GM21526 (cell line): ENCODE data around the gene XPA.

ENCODE experiments used
- ATAC-seq: cut with Tn5 transposase; IDR thresholded peaks from one replicate; pipeline ENCODE4 v1.9.1; 2021; ENCODE audit warnings: moderate library complexity; ENCODE audit not compliant: unreplicated experiment, low FRiP score

Gene XPA

DNA sequence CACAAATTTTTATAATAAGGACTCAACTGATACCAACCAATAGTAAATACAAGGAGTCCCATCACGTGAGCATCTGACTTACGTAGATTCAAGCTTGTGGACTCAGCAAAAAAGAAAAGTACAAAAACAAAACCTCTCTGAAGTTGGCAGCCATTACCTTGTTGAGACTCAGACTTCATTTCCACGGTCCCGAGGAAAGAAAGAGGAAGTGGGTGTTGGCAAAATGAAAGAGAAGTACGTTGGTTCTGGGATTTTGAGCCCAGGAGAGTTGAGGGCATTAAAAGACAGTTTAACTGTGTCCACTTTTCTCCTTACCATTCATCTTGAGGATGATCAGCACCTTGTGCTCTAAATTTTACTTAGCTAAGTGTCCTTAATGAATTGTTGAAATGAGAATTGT is 36.8 kb downstream of the XPA start:
- ATAC-seq: no peak

DNA sequence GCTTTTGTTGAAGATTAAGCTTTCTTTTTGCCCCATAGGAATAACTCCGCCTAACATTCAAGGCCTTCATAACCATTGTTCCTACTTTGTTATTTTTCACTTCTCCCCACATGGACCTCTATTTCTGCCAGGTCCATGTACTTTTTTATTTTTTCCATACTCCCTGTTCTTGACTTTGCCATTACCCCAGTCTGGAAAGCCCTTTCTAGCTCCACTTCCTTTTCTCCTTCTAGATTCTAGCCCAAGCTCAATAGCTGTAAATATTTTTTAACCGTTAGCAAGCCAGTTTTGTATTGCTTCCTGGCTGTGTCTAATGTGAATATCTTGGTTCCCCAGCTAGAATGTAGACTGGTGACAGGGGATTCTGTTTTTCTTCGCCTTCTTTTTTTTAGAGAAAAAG is 37.4 kb downstream of the XPA start:
- no peak for ATAC-seq

DNA sequence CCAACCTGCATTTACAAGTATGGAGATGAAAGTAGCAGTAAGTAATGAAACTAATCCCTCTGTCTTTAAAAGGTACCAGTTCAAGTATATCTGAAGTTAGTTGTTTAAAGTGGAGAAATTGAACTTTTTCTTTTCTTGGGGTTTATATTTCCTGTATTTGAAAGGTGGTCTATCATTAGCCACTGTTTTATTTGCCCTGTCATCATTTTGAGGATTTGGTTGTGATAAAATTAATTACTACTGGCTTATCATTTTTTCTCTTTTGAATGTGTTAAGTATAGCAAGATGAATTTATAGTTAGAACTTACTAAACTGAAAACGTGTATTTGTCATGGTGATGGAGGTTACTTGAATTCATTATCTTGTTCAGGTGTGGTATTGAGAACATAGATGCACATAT is 38.4 kb downstream of the XPA start:
- no peak for ATAC-seq

DNA sequence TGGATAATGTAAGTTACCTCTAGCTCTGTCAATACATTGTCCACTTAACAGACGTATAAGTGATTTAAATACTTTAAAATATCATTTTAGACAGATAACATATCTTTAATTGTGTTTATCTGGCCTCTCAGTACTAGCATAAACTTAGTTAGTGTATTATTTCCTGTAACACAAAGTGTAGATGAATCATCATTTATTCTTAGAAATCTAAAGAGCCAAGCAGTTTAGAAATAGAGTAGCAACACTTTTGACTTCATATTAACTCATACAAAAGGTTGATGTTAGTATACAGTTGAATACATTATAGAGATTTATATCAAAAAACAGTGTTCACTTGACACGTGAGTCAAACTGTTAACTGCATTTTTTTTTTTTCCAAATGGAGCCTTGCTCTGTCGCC is 45.5 kb downstream of the XPA start:
- no peak for ATAC-seq

DNA sequence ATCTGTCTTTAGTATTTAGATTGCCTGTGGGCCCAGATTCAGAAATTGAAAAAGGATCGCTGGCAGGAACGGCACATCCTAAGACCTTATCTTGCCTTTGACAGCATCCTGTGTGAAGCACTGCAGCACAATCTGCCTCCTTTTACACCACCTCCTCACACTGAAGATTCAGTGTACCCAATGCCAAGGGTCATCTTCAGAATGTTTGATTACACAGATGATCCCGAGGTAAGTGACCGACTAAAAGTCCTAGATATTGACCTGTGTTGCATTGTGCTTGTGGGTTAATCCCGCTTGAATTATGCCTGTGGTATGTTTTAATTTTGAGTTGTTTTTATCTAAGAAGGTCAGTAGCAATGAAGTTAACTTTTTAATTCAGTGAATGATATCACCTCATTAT is 49.1 kb downstream of the XPA start:
- no peak for ATAC-seq

DNA sequence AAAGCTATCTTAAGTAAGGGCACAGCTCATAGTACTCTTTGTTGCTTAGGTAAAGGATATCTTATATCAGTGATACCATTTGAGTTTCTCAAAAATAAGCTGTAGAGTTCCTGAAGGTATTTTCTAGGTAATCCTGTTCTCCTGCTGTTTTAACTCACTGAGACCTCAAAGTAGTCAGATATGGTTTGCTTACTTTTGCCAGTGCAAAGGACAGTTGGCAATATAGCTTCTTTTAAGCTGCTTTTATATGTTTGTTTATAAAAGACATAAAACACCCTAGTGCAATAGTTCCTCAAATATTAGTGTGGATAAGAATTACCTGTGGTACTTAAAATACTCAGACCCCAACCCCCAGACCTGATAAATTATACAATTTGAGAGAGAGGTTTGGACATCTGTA is 51.4 kb downstream of the XPA start:
- ATAC-seq: no peak

DNA sequence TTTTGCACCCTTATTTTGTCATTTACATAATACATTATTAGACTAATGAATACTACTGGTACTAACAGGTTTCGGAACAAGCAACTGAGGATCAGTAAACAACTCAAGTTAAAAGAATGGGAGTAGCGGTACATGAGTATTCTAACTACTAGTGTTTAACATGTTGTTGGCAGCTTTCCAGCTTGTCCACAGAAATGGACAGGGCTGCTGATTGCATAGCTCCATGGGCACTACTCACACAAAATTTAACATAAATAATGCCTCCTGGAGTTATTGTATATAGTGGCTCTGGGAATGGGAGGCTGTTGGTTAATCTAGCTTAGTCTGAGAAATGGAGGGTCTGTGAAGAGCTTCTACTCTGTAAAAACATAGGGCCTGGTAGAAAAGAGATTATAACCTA is 56.8 kb downstream of the XPA start:
- no peak for ATAC-seq

DNA sequence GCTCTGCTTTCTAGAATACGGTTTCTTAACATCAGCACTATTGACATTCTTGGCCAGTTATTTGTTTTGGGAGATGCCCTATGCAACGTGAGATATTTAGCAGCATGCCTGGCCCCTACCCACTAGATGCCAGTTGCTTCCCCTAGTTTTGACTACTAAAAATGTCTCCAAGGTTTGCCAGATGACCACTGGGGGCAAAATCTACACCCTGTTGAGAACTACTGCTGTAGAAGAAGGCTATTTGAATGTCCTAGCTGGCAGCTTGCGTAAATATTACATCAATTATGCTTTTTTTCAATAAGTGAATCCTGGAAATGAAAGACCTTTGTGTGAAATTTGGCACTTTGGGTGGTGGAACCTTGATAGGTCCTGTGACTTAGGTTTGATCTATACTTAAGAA is 58.5 kb downstream of the XPA start:
- no peak for ATAC-seq

DNA sequence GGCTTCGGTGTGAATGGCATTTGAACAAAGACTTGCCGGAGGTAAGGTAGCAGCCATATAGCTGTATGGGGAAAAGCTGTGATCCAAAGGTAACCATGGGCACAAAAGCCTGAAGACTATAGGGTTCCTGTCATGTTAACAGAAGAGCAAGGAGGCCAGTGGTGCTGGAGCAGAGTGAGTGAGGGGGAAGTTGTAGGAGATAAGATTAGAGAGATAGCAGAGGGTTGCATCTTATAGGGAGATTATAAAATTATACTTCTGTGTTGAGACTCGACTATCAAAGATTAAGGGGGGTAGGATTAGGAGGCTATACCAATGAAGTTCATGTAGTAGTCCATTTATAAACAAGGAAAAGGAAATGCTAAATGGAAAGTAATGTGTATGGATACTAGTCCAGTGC is 60.2 kb downstream of the XPA start:
- no peak for ATAC-seq

DNA sequence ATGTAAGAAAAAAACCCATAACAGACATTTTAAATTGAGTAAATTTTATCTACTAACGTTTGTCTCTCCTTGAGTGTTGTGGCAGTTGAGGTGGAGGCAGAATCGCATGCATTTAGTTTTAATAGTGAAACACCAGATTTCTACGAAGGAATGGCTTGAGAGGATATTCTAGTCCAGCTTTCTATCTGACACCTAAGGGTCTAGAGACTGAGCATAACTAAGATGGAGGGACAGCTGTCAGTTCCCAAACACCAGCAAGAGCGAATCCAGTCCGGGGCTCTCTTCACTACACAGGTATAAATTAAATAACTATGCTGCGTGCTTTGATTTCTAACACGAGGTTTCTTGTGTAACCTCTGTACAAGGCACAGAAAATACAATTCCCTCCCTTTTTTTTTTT is 62.1 kb downstream of the XPA start:
- no peak for ATAC-seq

DNA sequence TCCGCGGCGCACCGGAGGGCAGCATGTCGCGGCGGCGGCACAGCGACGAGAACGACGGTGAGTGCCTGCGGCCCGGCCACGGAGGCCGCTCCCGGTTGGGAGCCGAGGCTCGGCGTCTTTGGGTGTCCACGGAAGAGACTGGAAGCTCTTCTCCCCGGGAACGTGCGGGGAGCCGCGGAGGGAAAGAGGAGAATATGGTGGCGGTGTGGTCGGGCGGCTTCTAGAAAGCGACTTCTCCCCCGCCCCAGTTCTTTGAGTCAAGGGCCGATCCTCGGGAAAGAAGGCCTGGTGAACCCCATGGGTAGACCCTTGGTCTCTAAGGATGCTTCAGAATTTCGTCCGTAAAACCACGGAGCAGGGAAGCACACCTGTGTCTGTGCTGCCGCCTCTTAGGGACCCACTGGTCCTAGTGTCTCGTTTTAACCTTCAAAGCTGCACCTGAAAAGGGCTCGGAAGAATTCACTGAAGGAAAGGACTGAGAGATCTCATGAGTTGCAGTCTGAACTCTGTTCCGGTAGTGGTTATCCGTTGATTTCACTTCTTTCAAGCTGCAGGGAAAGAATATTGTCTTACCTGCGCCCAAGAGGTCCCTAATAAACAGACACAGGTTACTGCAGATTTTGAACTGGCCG is 63.2 kb downstream of the XPA start:
- ATAC-seq: no peak

DNA sequence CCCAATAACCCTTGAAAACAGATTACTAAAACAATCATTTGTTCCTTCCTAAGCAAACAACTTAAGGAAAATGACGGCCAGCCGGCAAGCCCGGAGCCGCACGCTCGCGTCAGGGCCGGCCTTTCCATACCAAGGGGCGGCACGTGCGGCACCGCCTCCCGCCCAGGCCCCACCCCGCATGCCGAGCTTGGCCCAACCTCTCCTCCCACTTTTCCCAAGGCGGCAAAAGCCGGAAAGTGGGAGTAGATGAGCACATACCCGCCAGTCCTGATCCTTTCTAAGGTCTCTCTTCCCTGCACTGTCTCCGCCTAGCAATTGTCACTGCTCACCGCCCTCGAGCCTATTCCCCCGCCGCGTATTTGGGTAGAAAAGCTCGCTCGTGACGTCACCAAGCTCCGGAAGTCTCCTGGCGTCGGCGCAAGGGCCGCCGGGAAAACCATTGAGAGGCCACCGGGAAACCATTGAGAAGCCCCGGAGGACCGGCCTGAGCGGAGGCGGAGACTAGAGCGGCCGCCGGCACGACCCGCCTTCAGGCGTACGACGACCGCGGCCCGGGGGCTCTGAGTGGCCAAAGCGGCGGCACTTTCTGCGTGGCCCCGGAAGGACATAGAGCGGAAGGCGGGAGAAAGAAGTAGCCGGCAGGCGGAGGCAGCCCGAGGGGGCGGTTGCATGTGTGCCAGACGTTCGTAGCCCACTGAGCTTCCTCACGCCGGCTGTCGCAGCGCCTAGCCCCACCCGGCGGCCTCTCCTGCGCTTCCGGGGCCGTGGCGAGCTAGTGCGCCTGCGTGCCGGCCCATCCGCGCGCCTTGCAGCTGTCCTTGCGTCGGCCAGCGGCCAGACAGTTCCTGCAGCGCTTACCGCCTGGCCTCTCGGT is 63.9 kb downstream of the XPA start, which contains the start of the genes NCBP1 and TSTD2:
TSS of gene NCBP1 (plus strand) at position 837 of the 874 bp plus-strand sequence. CDS start 61 bp downstream, outside the sequence.
TSS of gene TSTD2 (minus strand) at position 384 of the 874 bp plus-strand sequence. CDS start 5,806 bp downstream, outside the sequence.
- peak; percentile 82 for ATAC-seq

DNA sequence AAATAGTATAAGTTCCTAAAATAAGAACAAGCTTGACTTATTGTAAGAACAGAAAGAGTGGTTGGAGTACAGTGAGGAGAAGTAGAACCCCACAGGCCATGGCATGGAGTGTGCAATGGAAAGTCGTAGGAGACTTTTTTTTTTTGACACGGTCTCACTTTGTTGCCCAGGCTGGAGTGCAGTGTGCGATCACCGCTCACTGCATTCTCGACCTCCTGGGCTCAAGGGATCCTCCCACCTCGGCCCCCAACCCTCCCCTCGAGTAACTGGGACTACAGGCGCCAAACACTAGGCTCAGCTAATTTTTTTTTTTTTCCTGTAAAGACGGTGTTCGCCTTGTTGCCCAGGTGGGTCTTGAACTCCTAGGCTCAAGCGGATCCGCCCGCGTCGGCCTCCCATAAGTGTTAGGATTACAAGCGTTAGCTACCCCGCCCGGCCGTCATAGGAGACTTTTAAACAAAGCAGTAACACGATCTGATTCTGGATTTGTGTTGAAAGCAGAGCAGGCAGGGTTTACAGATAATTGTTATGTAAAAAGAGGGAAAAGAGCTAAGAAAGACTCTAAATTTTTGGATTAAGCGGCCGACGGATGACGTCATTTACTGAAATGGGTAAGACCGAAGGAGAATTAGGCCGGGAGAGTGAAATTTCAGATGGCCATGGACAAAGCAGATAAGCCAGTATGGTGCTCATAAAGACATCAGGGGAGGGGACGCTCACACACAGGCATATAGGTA is 64.7 kb downstream of the XPA start:
- peak; percentile 10 for ATAC-seq

DNA sequence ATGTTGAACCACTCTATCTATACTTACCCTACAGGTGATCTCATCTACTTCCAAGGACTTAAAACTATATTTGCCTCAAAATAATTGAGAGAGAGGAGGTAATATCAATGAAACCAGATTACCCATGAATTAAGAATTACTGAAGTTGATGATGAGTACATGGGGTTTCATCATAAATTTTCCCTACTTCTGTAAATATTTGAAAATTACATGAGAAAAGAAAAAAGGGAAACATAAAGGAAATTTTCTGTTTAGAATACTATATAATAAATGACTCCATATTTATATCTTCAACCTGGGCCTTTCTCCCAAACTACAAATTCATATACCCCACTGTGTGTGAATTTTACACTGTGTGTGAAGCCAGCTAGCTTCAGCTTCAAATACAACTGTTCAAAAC is 66.5 kb downstream of the XPA start:
- no peak for ATAC-seq

DNA sequence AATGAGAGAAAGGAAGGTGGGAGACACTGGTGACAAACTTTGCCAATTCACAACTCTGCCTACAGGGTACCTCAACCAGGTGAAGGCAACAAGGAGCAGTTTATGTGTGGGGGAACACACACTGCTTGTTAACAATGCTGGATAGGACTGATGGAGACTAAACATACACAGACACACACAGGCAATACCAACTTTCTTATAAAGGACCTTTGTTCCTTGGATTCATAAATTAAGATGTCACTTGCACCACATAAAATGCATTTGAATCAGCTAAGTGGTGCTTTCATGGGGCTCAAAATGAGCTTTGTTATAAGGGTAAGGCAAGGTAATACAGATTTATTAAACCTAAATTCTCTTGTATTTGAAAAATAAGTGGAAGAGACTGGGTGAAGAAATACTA is 68.0 kb downstream of the XPA start:
- ATAC-seq: no peak

DNA sequence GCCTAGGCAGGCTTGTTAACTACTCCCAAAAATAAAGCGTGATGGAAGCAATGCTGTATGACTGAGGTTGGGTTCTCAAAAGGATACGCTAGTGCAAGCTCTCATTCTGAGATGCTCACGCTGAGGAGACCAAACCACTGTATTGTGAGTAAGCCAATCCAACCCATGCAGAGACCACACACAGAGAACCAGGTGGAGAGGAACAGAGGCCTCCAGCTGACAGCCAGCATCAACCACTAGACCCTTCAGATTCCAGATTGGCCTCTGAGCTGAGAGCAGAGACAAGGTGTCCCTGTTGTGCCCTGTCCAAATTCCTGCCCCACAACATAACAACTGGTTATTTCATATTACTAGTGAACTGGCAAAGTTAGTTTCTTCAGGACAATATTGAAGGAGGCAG is 68.5 kb downstream of the XPA start:
- ATAC-seq: no peak

DNA sequence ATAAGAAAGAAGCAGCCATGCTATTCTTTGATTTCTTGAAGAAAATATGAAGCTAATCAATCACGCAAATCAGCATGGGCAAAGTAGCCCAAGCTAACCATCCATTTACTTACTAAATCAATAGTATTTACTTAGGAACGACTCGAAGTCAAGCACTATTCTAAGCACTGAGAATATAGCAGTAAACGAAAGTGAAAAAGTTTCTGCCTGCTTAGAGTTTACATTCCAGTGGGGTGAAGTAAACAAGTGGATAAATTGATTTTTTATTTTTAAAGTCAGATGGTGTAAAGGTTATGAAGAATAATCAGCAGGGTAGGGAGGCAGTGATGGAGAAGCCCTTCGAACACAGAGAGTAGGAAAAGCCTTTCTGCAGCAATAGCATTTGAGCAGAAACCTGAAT is 69.5 kb downstream of the XPA start:
- ATAC-seq: no peak

DNA sequence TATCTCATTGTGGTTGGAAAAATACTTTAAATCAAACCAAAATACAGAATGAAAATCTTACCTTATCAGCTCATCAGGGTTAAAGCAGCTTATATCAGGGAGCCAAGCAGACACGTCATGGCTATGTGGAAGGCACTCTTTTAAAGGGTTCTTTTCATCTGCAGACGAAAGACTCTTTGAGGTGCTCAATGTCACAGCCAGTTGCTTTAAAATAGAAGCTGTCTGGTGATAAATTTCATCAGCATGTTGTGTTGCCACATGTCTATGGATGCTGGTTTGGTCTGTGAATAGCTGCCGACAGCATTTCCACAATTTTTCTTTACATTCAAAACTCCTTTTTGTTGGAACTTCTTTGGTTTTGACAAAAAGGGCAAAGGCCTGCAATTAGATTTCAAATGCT is 71.5 kb downstream of the XPA start:
- ATAC-seq: no peak
